GM19463 (cell line): ENCODE data around the gene OPHN1.
A peak's percentile ranks its signal among the peaks of the same experiment; 100 is the strongest.

ENCODE experiments used
- ATAC-seq: cut with Tn5 transposase; IDR thresholded peaks from one replicate; pipeline ENCODE4 v1.9.1; 2021; ENCODE audit warnings: mild to moderate bottlenecking, moderate library complexity; ENCODE audit not compliant: unreplicated experiment

Gene OPHN1

GRCh38 chrX:68433155-68433980 is at the start of gene OPHN1:
OPHN1 (minus strand) TSS chrX:68433495; CDS start chrX:68433020, 475 bp downstream.
- ATAC-seq: no peak

- ATAC-seq: no peak
Observed at GRCh38 chrX:68480969-68481368, 47.7 kb upstream of the OPHN1 start.

- no peak for ATAC-seq
Observed at GRCh38 chrX:68464796-68465195, 31.5 kb upstream of the OPHN1 start.

GRCh38 chrX:68463880-68464279 is 30.6 kb upstream of the OPHN1 start:
- ATAC-seq: no peak

- peak; percentile 77 for ATAC-seq
Observed at GRCh38 chrX:68462653-68463052, 29.4 kb upstream of the OPHN1 start.

- ATAC-seq: no peak
Observed at GRCh38 chrX:68462197-68462596, 28.9 kb upstream of the OPHN1 start.

GRCh38 chrX:68461576-68461975 is 28.3 kb upstream of the OPHN1 start:
- no peak for ATAC-seq

- no peak for ATAC-seq
Observed at GRCh38 chrX:68461093-68461492, 27.8 kb upstream of the OPHN1 start.

GRCh38 chrX:68455151-68455510 is 21.8 kb upstream of the OPHN1 start:
- no peak for ATAC-seq

- no peak for ATAC-seq
Observed at GRCh38 chrX:68454476-68455150, 21.3 kb upstream of the OPHN1 start.

GRCh38 chrX:68451720-68452119 is 18.4 kb upstream of the OPHN1 start:
- ATAC-seq: no peak

GRCh38 chrX:68443155-68443868 is 10.0 kb upstream of the OPHN1 start:
- no peak for ATAC-seq

- ATAC-seq: no peak
Observed at GRCh38 chrX:68440940-68441339, 7.6 kb upstream of the OPHN1 start.

GRCh38 chrX:68440442-68440841 is 7.1 kb upstream of the OPHN1 start:
- ATAC-seq: no peak

- ATAC-seq: no peak
Observed at GRCh38 chrX:68439341-68439740, 6.0 kb upstream of the OPHN1 start.

GRCh38 chrX:68438575-68438974 is 5.3 kb upstream of the OPHN1 start:
- no peak for ATAC-seq

- ATAC-seq: no peak
Observed at GRCh38 chrX:68433981-68434299, 645 bp upstream of the OPHN1 start.

GRCh38 chrX:68432648-68433047 is 647 bp downstream of the OPHN1 start:
- ATAC-seq: no peak

GRCh38 chrX:68431836-68432235 is 1.5 kb downstream of the OPHN1 start:
- ATAC-seq: no peak

GRCh38 chrX:68429216-68429615 is 4.1 kb downstream of the OPHN1 start:
- ATAC-seq: no peak

GRCh38 chrX:68428431-68428830 is 4.9 kb downstream of the OPHN1 start:
- ATAC-seq: no peak

- ATAC-seq: no peak
Observed at GRCh38 chrX:68424719-68425118, 8.6 kb downstream of the OPHN1 start.
